Upper lobe of left lung (tissue), 6 donors: ENCODE measurements around the gene LRRC43. TPM values are rescaled to one million over a fixed set of nuclear protein-coding genes. Genes with fewer than 3 reads are reported as not detected.

Source experiments
- ATAC-seq, 2 donors: fragments of 200-7000 bp; cut with Tn5 transposase; one replicate each; pipeline ENCODE4 v1.9.1; 2022; ENCODE audit warnings: mild to moderate bottlenecking in 2 of 2, moderate library complexity in 2 of 2; ENCODE audit not compliant: low FRiP score in 2 of 2
- DNase-seq, 2 donors: peaks; one replicate each; pipeline ENCODE4 v3.0.0-alpha.2; 2019 to 2020
- H3K27ac ChIP-seq, 4 donors: fragments of 200-600 bp; sonication (generic); one replicate each; pipeline ENCODE4 v1.5.1; 2016 to 2019
- H3K27me3 ChIP-seq, 4 donors: fragments of 200-600 bp; sonication (generic); one replicate each; pipeline ENCODE4 v1.5.1; 2017 to 2019
- H3K36me3 ChIP-seq, 4 donors: fragments of 200-600 bp; sonication (generic); one replicate each; pipeline ENCODE4 v1.5.1; 2016 to 2019
- H3K4me1 ChIP-seq, 4 donors: fragments of 200-600 bp; sonication (generic); one replicate each; pipeline ENCODE4 v1.5.1; 2018 to 2019
- H3K4me3 ChIP-seq, 4 donors: fragments of 200-600 bp; sonication (generic); one replicate each; pipeline ENCODE4 v1.5.1; 2017 to 2019; ENCODE audit warnings: mild to moderate bottlenecking in 2 of 4, moderate library complexity in 1 of 4
- H3K9me3 ChIP-seq, 4 donors: fragments of 200-600 bp; sonication (generic); one replicate each; pipeline ENCODE4 v1.5.1; 2018 to 2019
- EP300 ChIP-seq, 4 donors: sonication (generic); formaldehyde crosslinking; IDR thresholded peaks; one replicate each; pipeline ENCODE4 v1.5.1; 2017; ENCODE audit warnings: antibody characterized with exemption in 4 of 4, control low read depth in 2 of 4
- POLR2A ChIP-seq, 4 donors: fragments of 450-650 bp; IDR thresholded peaks; one replicate each; pipeline ENCODE4 v1.5.1; 2016 to 2017; ENCODE audit warnings: antibody characterized with exemption in 4 of 4, mild to moderate bottlenecking in 2 of 4
- POLR2AphosphoS5 ChIP-seq, 2 donors: sonication (generic); formaldehyde crosslinking; IDR thresholded peaks; one replicate each; pipeline ENCODE4 v1.5.1; 2017; ENCODE audit warnings: antibody characterized with exemption in 2 of 2
- WGBS, 2 donors: methylation state at CpG; one replicate each; pipeline ENCODE4 v1.1.5; 2017 to 2018; 5-methylcytosine and 5-hydroxymethylcytosine counted together
- total RNA-seq, 6 donors: library from RNA; depleted of rRNA in 4 of 6; stranded (reverse); fragments of >200 nt in 4 of 6; gene quantifications; one replicate each; pipeline versions ENCODE4 v1.1.0 to v1.2.1, GENCODE V29; 2016 to 2021
- TF ChIP-seq, protein P1 (sequence below), 6 experiments: fragments of 450-650 bp in 4 of 6; fragments of 200-600 bp in 2 of 6; sonication (generic) in 2 of 6; IDR thresholded peaks; one replicate each; pipeline ENCODE4 v1.5.1; 2016 to 2019; ENCODE audit warnings: antibody characterized with exemption in 6 of 6
- donor health status: DM: no; HTN: no; CAD: no; lungs with moderate emphysema.
- donor health status: DM: no; HTN: yes; CAD: no; lungs with severe emphysema.

Gene LRRC43
- total RNA-seq, 6 donors from 2014 or later = 0.72 to 13.6 (median 5.5) TPM

DNA sequence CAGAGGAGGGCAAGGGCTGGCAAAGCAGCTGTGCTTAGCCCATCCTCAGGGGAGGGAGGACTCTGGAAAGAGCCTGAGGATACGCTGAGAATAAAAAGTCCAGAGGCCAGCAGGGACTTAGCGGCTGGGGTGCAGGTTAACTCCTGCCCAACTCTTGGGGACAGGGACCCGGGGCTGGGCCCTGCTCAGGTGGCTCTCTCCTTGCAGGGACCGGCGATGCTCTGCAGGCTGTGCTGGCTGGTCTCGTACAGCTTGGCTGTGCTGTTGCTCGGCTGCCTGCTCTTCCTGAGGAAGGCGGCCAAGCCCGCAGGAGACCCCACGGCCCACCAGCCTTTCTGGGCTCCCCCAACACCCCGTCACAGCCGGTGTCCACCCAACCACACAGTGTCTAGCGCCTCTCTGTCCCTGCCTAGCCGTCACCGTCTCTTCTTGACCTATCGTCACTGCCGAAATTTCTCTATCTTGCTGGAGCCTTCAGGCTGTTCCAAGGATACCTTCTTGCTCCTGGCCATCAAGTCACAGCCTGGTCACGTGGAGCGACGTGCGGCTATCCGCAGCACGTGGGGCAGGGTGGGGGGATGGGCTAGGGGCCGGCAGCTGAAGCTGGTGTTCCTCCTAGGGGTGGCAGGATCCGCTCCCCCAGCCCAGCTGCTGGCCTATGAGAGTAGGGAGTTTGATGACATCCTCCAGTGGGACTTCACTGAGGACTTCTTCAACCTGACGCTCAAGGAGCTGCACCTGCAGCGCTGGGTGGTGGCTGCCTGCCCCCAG is 23.4 kb downstream of the LRRC43 start:
- peak in 1 of 2 donors; percentile 61 for DNase-seq
- Histone ChIP-seq H3K4me3 (no peak overlapping the region), H3K9me3 (no peaks in the 10 kb centered on the region), H3K27me3 (peaks cover 0 to 18% (median 11%) of the 10 kb centered on the region in 4 donors), H3K4me1 (peaks cover 18 to 35% (median 21%) of the 10 kb centered on the region in 4 donors), H3K36me3 (peaks cover 9 to 46% (median 35%) of the 10 kb centered on the region in 4 donors), H3K27ac (no peak overlapping the region)
- TF ChIP-seq, protein P1, sequence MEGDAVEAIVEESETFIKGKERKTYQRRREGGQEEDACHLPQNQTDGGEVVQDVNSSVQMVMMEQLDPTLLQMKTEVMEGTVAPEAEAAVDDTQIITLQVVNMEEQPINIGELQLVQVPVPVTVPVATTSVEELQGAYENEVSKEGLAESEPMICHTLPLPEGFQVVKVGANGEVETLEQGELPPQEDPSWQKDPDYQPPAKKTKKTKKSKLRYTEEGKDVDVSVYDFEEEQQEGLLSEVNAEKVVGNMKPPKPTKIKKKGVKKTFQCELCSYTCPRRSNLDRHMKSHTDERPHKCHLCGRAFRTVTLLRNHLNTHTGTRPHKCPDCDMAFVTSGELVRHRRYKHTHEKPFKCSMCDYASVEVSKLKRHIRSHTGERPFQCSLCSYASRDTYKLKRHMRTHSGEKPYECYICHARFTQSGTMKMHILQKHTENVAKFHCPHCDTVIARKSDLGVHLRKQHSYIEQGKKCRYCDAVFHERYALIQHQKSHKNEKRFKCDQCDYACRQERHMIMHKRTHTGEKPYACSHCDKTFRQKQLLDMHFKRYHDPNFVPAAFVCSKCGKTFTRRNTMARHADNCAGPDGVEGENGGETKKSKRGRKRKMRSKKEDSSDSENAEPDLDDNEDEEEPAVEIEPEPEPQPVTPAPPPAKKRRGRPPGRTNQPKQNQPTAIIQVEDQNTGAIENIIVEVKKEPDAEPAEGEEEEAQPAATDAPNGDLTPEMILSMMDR (IDR thresholded peaks at IDR 0.05) = no peak
- TF ChIP-seq POLR2AphosphoS5 (IDR thresholded peaks at IDR 0.05) (no peak), EP300 (IDR thresholded peaks at IDR 0.05) (no peak), POLR2A (IDR thresholded peaks at IDR 0.05) (no peak)
- 80 to 83% methylated on average over 12 to 27 of the region's 27 CpGs for WGBS, 2 donors
- ATAC-seq = no peak

DNA sequence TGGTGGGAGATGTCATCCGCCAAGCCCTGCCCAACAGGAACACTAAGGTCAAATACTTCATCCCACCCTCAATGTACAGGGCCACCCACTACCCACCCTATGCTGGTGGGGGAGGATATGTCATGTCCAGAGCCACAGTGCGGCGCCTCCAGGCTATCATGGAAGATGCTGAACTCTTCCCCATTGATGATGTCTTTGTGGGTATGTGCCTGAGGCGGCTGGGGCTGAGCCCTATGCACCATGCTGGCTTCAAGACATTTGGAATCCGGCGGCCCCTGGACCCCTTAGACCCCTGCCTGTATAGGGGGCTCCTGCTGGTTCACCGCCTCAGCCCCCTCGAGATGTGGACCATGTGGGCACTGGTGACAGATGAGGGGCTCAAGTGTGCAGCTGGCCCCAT is 24.1 kb downstream of the LRRC43 start:
- H3K4me1 ChIP-seq = peaks cover 18 to 35% (median 21%) of the 10 kb centered on the region in 4 donors
- H3K27ac ChIP-seq = no peak overlapping the region
- H3K27me3 ChIP-seq = peaks cover 0 to 18% (median 11%) of the 10 kb centered on the region in 4 donors
- ATAC-seq (no peak), DNase-seq (no peak)
- no peak overlapping the region for H3K4me3 ChIP-seq
- peaks cover 9 to 52% (median 41%) of the 10 kb centered on the region in 4 donors for H3K36me3 ChIP-seq
- TF ChIP-seq POLR2A (IDR thresholded peaks at IDR 0.05) (no peak), POLR2AphosphoS5 (IDR thresholded peaks at IDR 0.05) (no peak), EP300 (IDR thresholded peaks at IDR 0.05) (no peak)
- TF ChIP-seq, protein P1 (IDR thresholded peaks at IDR 0.05) = no peak
- 85 to 90% methylated on average over 2 to 8 of the region's 8 CpGs for WGBS, 2 donors
- no peaks in the 10 kb centered on the region for H3K9me3 ChIP-seq

DNA sequence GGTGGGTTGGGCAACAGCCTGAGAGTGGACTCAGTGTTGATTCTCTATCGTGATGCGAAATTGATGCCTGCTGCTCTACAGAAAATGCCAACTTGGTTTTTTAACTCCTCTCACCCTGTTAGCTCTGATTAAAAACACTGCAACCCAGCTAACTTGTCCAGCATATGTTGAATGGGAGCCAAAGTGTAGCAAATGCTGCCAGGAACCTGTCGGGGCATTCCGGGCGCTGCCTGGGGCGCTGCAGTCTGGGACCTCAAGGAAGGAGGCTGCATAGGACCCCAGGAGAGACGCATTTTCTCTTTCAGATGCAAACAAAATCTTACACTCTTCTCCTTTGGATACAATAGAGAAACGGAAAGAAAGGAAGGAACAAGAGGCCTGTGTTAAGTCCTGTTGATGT is 24.5 kb downstream of the LRRC43 start:
- WGBS, 2 donors = 84 to 85% methylated on average over 8 of the region's 8 CpGs
- H3K4me1 ChIP-seq = peaks cover 18 to 35% (median 21%) of the 10 kb centered on the region in 4 donors
- no peaks in the 10 kb centered on the region for H3K9me3 ChIP-seq
- H3K27me3 ChIP-seq = peaks cover 0 to 18% (median 11%) of the 10 kb centered on the region in 4 donors
- TF ChIP-seq POLR2A (IDR thresholded peaks at IDR 0.05) = no peak
- TF ChIP-seq POLR2AphosphoS5 (IDR thresholded peaks at IDR 0.05) = no peak
- no peak for TF ChIP-seq EP300 (IDR thresholded peaks at IDR 0.05)
- TF ChIP-seq, protein P1 (IDR thresholded peaks at IDR 0.05) = no peak
- DNase-seq (no peak), ATAC-seq (no peak)
- H3K27ac ChIP-seq = no peak overlapping the region
- H3K36me3 ChIP-seq = peaks cover 9 to 57% (median 44%) of the 10 kb centered on the region in 4 donors
- no peak overlapping the region for H3K4me3 ChIP-seq

DNA sequence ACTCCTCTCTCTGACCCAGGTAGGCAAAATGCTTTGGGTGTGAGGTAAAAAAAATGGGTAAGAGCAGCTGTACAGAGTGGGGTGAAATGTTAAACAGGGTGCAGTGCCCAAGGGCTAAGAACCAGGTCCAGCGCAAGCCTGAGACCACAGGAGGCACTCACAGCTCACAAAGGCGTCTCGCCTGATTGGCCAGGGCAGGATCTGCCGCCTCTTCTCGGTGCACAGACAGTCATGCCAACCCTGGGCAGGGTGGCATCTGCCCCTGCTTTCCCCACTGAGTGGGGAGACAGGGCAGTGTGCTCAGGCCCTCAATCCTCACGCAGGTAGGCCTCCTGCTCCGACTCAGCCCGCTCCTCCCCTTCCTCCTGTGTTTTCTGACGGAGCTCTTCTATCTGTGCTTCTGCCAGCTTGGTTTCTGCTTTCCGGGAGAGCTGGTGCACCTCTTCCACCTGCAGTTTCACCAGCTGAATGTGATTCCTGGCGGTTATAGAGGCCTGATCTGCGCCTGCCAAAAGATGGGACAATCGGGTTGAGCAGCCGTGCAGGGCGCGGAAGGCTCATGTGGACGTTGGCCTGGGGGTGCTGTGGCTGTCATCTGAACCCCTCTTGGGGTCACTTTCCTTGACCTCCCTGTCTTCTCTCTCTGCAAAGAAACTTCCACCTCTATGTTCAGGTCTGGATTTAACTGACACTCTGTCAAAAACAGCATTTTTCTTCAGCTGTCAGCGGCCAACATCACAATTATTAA is 25.3 kb downstream of the LRRC43 start:
- Histone ChIP-seq H3K9me3 (no peaks in the 10 kb centered on the region), H3K4me3 (no peak overlapping the region), H3K4me1 (peaks cover 12 to 29% (median 14%) of the 10 kb centered on the region in 4 donors), H3K27me3 (peaks cover 0 to 13% (median 9%) of the 10 kb centered on the region in 4 donors), H3K36me3 (peaks cover 16 to 65% (median 52%) of the 10 kb centered on the region in 4 donors), H3K27ac (no peak overlapping the region)
- ATAC-seq = no peak
- 91 to 93% methylated on average over 17 to 18 of the region's 18 CpGs for WGBS, 2 donors
- no peak for TF ChIP-seq POLR2A (IDR thresholded peaks at IDR 0.05)
- TF ChIP-seq EP300 (IDR thresholded peaks at IDR 0.05) = no peak
- TF ChIP-seq, protein P1 (IDR thresholded peaks at IDR 0.05) = no peak
- TF ChIP-seq POLR2AphosphoS5 (IDR thresholded peaks at IDR 0.05) = no peak
- no peak for DNase-seq
